NCI-H1092 (cell line): ENCODE data around the gene SPOCK3.
"Not testable (repeated sequence)": the region's sequence is repeated elsewhere in the genome, so short reads cannot be mapped to it uniquely, and the experiment has no call there.

Experiments used
- DNase-seq: peaks from one replicate; lab custom pipeline; 2025; lab: John Stamatoyannopoulos, UW

Gene SPOCK3

DNA sequence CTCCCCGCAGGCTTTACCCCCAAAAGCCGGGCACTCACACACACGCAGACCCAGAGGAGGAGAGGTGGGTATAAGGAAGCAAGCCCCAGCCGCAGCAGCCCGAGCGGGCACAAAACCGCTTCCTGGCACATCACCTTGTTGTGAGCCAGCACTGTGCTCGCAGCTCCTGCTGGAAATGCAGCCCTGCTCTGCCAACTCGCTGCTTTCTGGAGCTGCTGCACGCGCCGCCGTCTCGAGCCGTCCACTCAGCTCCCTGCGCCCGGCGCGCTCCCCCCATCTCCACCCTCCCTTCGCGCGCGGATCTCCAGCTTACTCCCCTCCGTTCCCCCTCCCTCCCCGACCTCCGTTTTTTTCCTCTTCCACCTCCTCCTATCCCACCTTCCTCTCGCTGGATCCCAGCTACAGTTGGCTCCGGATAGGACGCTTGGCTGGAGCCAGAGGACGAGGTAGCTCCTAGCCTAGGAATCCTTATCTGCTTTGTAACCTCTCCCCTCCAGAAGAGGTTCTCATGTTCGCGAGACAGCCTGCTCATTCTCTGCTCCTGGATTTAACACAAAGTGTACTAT lies at the start of gene SPOCK3:
Gene SPOCK3 (minus strand): TSS at position 179 of the 566 bp plus-strand sequence.
- no peak for DNase-seq

DNA sequence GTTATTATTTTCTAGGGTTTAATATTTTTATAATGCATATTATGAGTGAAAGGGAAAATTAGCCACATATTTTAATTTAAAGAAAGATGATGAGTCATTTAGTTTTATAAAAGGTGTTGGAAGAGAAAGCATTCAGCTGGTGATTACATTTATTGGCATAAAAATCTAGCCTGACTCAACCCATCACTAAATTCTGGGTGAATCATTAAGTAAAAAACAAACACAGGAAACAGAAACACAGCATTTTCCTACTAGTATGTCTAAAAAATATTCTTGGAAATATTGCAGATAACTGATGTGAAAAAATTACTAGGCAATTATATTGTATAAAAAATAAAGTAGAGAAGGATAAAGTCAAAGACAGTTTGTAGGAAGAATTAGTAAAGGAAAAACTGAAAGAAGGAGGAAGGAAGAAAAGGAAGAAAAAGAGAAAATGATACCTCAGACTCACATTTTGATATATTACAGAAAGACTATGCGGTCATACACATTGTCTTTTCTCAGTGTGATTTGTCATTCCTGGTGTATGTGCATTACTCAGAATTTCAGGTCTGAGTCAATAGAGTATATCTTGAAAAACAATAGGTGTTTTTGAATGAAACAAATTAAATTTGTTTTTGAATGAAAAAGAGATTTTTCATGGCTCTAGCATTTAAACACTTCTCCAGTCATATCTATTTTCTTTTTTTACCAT lies 48.0 kb upstream of the SPOCK3 start:
- DNase-seq = no peak

DNA sequence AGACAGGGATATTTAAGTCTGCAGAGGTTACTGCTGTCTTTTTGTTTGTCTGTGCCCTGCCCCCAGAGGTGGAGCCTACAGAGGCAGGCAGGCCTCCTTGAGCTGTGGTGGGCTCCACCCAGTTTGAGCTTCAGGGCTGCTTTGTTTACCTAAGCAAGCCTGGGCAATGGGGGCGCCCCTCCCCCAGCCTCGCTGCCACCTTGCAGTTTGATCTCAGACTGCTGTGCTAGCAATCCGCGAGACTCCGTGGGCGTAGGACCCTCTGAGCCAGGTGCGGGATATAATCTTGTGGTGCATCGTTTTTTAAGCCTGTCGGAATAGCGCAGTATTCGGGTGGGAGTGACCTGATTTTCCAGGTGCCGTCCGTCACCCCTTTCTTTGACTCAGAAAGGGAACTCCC lies 47.3 kb upstream of the SPOCK3 start:
- DNase-seq = not testable (repeated sequence)

DNA sequence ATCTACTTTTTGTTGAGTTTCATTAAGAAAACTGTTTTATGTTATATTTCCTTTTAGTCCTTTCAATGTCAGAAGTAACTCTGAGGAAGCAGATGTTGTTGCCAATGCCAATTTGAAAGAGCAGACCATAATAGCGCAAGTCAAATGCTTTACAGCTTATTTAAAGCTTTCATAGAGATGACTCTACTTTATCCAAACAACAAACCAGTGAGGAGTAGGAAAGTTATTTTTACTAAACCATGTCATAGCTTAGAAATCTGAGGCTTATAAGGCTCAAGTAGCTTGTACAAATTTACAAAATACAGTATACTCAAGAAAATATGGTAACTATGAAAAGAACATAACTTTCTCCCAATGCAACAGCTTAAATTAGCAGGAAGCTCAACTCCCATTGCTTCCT lies 40.1 kb upstream of the SPOCK3 start:
- no peak for DNase-seq

DNA sequence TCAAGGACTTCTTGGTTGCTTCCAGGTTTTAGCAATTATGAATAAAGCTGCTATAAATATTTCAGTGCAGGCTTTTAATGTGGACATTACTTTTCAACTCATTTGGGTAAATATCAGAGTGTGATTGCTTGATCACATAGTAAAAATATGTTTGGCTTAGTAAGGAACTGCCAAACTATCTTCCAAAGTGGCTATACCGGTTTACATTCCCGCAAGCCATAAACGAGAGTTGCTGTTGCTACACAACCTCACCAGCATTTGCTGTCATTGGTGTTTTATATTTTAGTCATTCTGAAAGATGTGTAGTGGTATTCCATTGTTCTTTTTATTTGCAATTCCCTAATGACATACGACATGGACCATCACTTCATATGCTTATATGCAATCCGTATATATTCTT lies 30.9 kb upstream of the SPOCK3 start:
- no peak for DNase-seq

DNA sequence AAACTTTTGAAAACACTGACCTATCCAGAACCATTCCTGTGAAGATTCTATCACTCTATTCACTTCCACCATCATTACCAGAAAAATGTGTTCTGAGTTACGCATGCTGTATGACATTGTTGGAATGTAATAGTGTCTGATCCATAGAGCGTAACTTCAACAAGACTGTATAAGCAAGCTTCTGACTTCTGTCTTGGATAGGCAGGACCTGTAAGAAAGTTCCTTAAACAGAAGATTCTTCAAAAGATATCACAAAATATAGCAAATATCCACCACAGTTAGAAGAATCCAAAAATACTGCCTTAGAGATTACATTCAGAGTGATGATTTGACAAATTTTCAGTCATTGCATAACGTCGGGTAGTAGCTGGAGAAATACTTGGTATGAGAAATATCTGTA lies 14.0 kb upstream of the SPOCK3 start:
- no peak for DNase-seq

DNA sequence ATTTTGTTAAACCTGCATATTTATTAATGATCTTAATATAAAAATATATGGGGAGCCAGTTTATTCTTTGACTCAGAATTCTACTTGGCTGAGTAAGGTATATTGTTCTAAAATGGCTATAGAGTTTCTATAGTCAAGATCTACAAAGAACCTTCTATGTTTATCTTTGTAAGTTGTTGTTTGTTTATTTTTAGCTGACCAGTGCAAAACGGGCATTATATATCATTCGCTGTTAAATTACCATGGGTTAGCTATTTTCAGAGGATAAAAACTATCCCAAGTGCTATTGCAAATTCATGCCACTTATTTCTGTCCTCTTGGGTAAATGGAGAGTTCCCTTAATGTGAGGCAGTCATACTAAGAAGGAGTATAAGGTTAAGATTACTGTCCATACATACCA lies 5.3 kb upstream of the SPOCK3 start:
- DNase-seq = no peak

DNA sequence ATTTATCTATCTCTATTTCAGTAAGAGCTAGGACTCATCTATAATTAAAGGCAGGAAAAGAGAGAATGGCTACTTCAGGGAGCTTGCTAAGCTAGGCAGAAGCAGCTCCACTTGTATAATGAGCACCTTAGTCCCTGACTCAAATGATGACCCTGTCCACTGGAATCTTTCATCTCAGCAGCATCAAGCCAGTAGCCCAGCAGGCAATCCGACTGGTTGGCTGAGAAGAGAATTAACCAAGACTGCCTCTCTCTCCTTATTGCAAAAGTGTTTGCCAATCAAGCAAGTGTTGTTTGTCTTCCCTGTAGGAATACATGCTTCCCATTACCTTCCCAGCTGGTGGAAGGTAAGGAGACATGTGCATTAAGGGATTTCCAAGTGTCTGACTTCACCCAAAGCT lies 3.9 kb upstream of the SPOCK3 start:
- DNase-seq = no peak

DNA sequence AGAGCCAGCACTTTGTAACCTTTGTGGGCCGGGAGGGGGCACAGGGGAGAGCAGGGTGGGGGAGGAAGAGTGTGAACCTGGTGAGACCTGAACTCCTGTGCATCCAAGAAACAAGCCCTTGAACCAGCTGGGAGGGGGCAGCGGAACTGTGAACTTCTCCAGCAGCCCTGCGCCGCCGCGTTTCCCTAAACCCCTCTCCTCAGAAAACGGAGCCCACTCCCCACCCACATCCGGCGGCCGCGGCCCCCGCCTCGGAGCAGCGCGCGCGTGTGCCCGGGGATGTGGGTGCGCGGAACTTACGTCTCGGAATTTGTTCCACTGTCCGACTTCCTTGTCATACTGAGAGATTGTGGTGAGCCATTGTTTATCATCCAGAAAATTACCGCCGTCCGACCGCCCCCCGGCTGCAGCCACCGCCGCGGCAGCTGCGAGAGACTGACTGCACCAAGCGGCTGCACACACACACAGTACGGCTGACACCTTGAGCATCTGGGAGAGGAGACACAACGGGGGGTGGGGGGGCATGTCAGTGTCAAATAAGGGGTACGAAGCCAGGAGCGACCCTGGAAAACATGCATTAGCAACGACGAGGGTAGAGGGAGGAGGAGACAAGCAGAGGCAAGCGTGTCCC lies 494 bp downstream of the SPOCK3 start:
- no peak for DNase-seq

DNA sequence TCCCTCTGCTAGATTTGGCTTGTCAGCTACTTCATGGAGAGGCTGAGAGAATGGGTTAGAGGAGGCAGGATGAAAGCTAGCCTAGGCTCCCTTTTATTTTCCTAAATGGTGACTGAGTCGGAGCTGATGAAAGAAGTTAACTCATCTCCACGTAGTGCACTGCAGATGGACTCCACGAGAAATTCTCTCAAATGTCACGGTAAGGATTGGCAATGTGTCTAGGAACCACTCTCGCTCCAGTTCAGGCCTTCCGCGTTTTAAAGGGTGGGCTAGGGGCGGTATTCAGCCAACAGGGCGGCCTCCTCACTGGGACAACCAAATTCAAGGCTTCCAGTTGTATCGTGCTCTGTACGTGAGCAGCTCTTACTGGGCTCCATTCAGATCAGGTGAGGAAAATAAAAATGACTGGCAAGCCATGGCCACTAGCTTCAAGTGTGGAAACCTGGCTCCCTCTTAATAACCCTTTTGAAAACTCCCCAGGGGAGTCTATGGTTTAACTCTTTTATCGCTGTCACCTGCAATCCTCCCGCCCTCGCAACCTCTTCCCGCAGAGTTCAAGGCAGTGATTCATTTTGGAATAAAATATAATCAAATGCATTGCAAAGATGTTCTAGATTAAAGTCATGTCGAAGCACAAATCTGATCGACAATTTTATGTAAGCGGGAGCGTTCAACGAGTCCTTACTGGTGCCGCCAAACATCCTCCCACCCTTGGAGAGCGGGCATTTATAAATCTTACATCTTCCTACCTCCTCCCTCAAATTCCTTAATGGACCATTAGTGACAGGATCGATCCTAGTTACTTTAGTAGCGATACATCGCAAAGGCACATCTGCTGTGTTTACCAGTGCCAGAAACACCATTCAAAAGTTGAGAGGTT lies 1.2 kb downstream of the SPOCK3 start:
- DNase-seq = no peak

DNA sequence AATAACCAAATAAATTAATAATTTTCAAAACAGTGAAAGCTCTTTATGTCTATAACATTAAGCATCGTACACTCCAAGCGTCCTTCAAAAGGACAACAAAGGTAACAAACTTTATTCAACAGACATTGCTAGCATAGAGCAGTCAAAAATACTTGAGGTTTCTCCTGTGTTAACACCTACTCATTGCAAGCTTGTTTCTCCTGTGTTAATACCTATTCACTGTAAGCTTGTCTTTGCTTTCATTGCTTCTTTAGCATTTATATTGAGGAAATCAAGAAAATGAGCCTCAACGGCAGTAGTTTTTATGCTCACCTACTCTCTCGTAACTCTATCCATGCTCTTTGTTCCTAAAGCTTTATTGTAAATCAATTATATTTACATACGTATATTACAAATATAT lies 3.5 kb downstream of the SPOCK3 start:
- no peak for DNase-seq

DNA sequence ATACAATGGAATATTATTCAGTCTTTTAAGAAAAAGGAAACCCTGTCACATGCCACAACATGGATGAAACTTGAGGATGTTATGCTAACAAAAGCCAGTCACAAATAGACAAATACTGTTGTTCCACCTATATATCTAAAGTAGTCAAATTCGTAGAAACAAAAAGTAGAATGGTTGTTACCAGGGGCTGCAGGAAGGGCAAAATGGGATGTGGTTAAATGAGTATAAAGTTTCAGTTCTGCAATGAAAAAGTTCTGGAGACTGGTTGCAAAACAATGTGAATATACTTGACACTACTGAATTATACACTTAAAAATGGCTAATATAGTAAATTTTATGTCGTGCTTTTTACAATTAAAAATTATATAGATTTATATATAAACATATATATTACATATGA lies 12.2 kb downstream of the SPOCK3 start:
- DNase-seq = no peak

DNA sequence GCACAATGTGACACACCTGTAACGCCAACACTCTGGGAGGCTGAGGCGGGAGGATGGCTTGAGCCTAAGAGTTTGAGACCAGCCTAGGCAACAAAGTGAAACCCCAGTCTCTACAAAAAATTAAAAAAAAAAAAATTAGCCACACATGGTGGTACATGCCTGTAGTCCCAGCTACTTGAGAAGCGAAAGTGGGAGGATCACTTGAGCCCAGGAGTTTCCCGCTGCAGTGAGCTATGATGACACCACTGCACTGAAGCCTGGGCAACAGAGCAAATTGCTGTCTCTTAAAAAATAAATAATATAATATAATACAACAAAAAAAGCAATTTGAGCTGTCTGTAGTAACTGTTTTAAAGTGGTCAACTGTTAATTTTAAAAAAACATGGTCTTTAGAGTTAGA lies 13.2 kb downstream of the SPOCK3 start:
- no peak for DNase-seq

DNA sequence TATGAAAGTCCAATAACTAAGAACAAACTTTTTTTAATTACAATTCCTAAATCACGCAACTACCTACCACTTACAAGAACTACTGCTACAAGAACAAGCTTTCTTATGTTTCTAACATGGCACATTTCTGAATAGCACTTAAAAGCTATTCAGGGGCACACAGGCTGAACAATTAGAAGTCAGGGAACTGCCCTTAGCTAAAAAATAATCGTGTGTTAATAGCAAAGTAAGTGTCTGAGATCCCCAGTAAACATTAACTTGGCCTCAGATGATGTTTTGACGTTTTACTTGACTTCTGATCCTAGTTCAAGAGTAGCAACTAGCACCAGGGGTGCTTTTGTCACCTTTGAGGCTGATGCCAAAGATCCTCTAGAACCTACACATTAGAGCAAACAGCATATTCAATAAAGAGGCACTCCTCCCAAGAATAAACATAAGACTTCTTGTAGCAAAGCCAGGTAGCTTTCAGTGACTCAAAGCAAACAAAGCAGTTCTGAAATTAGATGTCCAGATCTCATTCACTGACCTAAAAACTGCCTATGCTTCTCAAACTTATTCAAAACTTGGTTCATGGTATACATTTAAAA lies 16.2 kb downstream of the SPOCK3 start:
- DNase-seq = peak; percentile 29

DNA sequence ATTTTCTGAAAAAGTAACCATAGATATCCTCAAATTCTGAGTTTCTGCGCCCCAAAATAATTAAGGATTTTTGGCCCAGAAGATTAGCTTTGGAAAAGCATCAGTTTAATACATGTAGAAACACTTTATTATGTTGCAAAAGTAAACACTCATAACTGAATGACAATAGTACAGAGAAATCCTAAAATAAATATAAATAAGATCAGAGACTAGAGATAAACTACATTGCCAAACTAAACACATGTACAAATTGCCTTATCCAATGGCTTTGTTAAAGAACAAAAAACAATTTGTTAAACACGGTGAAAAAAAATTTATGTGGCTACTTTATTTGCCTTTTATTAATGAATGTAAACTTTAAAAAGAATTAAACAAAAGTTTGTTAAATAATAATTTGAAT lies 17.5 kb downstream of the SPOCK3 start:
- no peak for DNase-seq

DNA sequence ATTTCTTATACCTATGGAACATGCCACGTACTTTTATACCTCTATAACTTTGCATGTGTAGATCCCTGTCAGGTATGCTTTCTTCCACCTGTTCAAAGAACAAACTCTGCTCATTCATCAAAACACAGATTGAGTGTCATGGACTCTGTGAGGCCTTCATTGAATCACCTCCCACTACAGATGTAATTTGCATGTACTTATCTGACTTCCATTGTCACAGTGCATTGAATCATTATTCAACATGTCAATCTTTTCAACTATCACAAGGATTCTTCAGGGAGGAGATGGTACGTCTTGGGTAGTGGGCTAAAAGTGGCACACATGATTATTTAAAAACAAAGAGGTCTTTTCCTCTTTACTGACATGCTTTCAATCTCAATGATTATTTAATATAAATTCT lies 24.1 kb downstream of the SPOCK3 start:
- DNase-seq = no peak

DNA sequence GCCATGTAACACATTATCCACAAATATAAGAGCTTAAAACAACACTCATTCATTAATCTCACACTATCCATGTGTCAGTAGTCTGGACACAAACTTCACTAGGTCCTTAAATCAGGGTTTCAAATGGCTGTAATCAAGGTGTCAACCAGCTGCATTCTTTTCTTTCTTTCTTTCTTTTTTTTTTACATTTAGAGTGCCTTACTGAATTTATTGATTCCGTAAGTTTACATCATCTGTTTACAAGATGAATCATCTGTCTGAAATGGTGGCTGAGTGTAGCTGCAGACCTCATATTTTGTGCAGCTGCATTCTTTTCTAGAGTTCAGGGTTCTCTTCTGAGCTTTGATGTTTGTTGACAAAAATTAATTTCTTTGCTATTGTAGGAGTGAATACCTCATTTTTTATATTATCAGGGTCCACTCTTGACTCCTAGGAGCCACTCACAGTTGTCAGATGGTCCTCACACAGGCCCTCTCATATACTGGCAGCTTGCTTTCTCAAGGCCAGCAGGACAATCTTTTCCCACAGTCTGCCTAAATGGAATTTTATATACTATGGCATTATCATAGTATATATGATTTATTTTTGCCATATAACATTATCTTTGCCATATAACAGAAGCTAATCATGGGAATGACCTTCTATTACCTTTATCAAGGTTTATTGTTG lies 37.8 kb downstream of the SPOCK3 start:
- DNase-seq = no peak

DNA sequence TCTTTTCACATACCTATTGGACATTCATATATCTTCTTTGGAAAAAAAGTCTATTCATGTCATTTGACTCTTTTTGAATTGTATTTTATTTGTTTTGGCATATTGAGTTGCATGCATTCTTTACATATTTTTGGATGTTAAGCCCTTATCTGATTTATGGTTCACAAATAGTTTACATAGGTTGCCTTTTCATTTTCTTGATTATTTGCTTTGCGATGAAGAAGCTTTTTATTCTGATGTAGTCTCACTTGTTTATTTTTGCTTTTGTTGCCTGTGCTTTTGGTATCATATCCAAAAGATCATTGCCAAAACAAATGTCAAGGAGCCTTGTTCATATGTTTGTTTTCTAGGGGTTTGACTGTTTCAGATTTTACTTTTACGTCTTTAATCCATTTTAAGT lies 43.9 kb downstream of the SPOCK3 start:
- no peak for DNase-seq

DNA sequence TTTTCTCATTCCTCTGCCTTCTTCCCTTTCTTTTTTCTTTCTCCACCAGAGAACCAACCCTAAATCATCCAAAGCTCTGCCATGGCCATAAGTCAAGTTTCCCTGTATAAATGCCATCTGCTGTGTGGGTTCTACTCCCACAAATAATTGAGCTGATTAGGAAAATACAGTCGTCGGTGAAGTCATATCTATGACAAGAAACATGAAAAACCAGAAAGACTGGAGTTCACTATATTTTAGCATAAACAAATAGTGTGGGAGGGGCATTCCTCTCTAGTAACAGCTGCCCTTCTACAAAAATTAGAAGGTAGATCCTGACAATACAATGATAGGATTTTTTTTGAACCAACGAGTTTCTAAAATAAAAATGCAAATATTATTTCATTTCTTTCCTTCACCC lies 48.8 kb downstream of the SPOCK3 start:
- DNase-seq = no peak

DNA sequence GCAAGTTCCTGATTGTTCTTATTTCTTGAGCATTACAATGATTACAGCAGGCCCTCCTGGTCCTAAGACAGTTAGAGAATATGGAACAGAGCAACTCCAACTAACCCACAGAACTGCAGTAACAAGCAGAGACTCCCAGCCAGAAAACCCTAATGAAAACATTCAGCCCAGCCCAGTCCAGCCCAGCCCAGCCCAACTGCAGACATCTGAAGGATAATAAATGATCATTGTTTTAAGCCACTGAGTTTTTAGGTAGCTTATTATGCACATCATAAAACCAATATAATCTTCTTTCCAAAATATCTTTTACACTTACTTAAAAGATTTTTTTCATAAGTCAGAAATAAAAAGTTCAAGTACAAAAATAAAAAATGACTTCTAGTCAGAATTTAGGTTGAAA lies 51.3 kb downstream of the SPOCK3 start:
- no peak for DNase-seq

DNA sequence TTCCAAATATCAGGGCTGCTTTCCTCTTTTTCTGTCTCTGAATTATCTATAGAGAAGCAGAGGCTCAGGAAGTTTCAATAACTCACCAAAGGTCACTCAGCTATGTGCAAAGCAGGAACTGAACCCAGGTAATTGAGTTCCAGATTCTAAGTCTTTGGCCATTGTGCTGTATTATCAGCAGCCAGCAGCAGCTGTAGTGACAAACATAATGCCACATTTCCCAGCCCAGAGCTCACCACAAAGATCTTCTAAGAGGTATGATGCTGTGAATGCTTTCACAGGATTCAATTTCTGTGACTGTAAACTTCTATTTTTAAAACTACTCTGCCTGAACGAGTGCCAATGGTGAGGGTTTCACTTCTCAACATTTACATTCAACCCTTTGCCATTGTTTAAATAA lies 56.4 kb downstream of the SPOCK3 start:
- no peak for DNase-seq
